K562 treated with DMSO at 1 percent for 24 hours (cell line): ENCODE data around the gene TRAPPC1. TPM values are rescaled to one million over a fixed set of nuclear protein-coding genes. Genes with fewer than 3 reads are reported as not detected.

Experiments
- total RNA-seq: library from RNA; unstranded; fragments of 300-600 nt; gene quantifications from 2 replicates; pipeline ENCODE4 v1.2.3, GENCODE V29; 2022; ENCODE audit warnings: low read depth; ENCODE audit not compliant: insufficient read depth

TRAPPC1 gene
- total RNA-seq, result 153 and 165 TPM in 2 replicates

GRCh38 chr17:7931709-7932482 is at the start of gene TRAPPC1, which contains the start of gene CNTROB:
TRAPPC1 (minus strand) TSS chr17:7931946; CDS start chr17:7931829, 117 bp downstream.
CNTROB (plus strand) TSS chr17:7932206; CDS start chr17:7933080, 874 bp downstream.

GRCh38 chr17:7929158-7930023 is 2.4 kb downstream of the TRAPPC1 start, which contains the start of gene KCNAB3:
KCNAB3 (minus strand) TSS chr17:7929856; CDS start chr17:7929435, 421 bp downstream.

GRCh38 chr17:7915611-7916384 is 15.9 kb downstream of the TRAPPC1 start, which contains the start of gene RNF227:
RNF227 (minus strand) TSS chr17:7916289; CDS start chr17:7916195, 94 bp downstream.

GRCh38 chr17:7888184-7888920 is 43.4 kb downstream of the TRAPPC1 start, which contains the start of gene CHD3:
CHD3 (plus strand) TSS chr17:7888789; CDS start chr17:7889001, 212 bp downstream.

Other genes with a start within 250 kb of the TRAPPC1 start
- 4.8 and 6.3 TPM in 2 replicates for gene TP53, start 244.5 kb downstream of the TRAPPC1 start, total RNA-seq
- 47.2 and 47.5 TPM in 2 replicates for gene WRAP53, start 243.5 kb downstream of the TRAPPC1 start, total RNA-seq
- 0.10 TPM in 1 of 2 replicates, not detected in the other for gene EFNB3, start 226.7 kb downstream of the TRAPPC1 start, total RNA-seq
- not detected in 2 replicates for gene DNAH2, start 214.2 kb downstream of the TRAPPC1 start, total RNA-seq
- gene KDM6B, start 97.7 kb downstream of the TRAPPC1 start, total RNA-seq, result 19.1 and 19.4 TPM in 2 replicates
- gene TMEM88, start 76.9 kb downstream of the TRAPPC1 start, total RNA-seq, result 1.3 and 2.9 TPM in 2 replicates
- 70.7 and 80.3 TPM in 2 replicates for gene NAA38, start 74.4 kb downstream of the TRAPPC1 start, total RNA-seq
- gene CYB5D1, start 73.9 kb downstream of the TRAPPC1 start, total RNA-seq, result 3.3 and 3.6 TPM in 2 replicates
- 19.2 and 22.7 TPM in 2 replicates for gene CHD3, start 43.2 kb downstream of the TRAPPC1 start, total RNA-seq
- gene RNF227, start 15.7 kb downstream of the TRAPPC1 start, total RNA-seq, result 0.98 and 1.1 TPM in 2 replicates
- gene KCNAB3, start 2.1 kb downstream of the TRAPPC1 start, total RNA-seq, result 0.58 and 1.4 TPM in 2 replicates
- gene CNTROB, start 260 bp upstream of the TRAPPC1 start, total RNA-seq, result 27.7 and 32.9 TPM in 2 replicates
- 0.16 and 0.23 TPM in 2 replicates for gene GUCY2D, start 70.7 kb upstream of the TRAPPC1 start, total RNA-seq
- gene ALOX15B, start 107.1 kb upstream of the TRAPPC1 start, total RNA-seq, result not detected in 2 replicates
- gene ALOX12B, start 155.8 kb upstream of the TRAPPC1 start, total RNA-seq, result 0.10 TPM in 1 of 2 replicates, not detected in the other
- gene ALOXE3, start 186.6 kb upstream of the TRAPPC1 start, total RNA-seq, result 0.57 TPM in 1 of 2 replicates, not detected in the other
- 0.74 and 1.1 TPM in 2 replicates for gene HES7, start 192.2 kb upstream of the TRAPPC1 start, total RNA-seq
- 11.4 and 15.0 TPM in 2 replicates for gene PER1, start 220.5 kb upstream of the TRAPPC1 start, total RNA-seq
- 27.2 and 30.7 TPM in 2 replicates for gene VAMP2, start 231.0 kb upstream of the TRAPPC1 start, total RNA-seq
- gene TMEM107, start 244.4 kb upstream of the TRAPPC1 start, total RNA-seq, result 20.4 and 26.3 TPM in 2 replicates